Liver (tissue), 9 donors: ENCODE results near the gene CD164L2. TPM values are rescaled to one million over a fixed set of nuclear protein-coding genes. Genes with fewer than 3 reads are reported as not detected.

Experiments used
- DNase-seq: peaks from one replicate; pipeline ENCODE4 v3.0.0-alpha.2; 2017; ENCODE audit warnings: low spot score
- H3K27ac ChIP-seq, 2 donors: one replicate each; pipeline ENCODE4 v1.7.0; 2013; ENCODE audit warnings: inconsistent platforms in 2 of 2, low read length in 2 of 2, control low read depth in 1 of 2, low read depth in 1 of 2, mild to moderate bottlenecking in 1 of 2
- H3K27me3 ChIP-seq, 4 donors: one replicate each; pipeline versions ENCODE4 v1.6.1 to v1.7.0; 2013; ENCODE audit warnings: low read length in 3 of 4, inconsistent platforms in 1 of 4, mild to moderate bottlenecking in 1 of 4, moderate library complexity in 1 of 4; ENCODE audit not compliant: control insufficient read depth in 4 of 4, insufficient read depth in 4 of 4
- H3K36me3 ChIP-seq, 4 donors: one replicate each; pipeline versions ENCODE4 v1.6.1 to v1.7.0; 2013; ENCODE audit warnings: low read length in 3 of 4, mild to moderate bottlenecking in 3 of 4, low read depth in 1 of 4, moderate library complexity in 1 of 4; ENCODE audit not compliant: control insufficient read depth in 4 of 4, insufficient read depth in 3 of 4
- H3K4me1 ChIP-seq, 4 donors: one replicate each; pipeline versions ENCODE4 v1.6.1 to v1.7.0; 2013; ENCODE audit warnings: low read length in 3 of 4, mild to moderate bottlenecking in 3 of 4, moderate library complexity in 1 of 4; ENCODE audit not compliant: control insufficient read depth in 4 of 4, insufficient read depth in 4 of 4
- H3K4me3 ChIP-seq, 3 donors: one replicate each; pipeline versions ENCODE4 v1.6.1 to v1.7.0; 2013; ENCODE audit warnings: low read length in 3 of 3, control low read depth in 1 of 3, low read depth in 1 of 3, mild to moderate bottlenecking in 1 of 3
- H3K9ac ChIP-seq, 2 donors: one replicate each; pipeline ENCODE4 v1.7.0; 2013; ENCODE audit warnings: low read length in 2 of 2, mild to moderate bottlenecking in 2 of 2, moderate library complexity in 2 of 2, control low read depth in 1 of 2, low read depth in 1 of 2
- H3K9me3 ChIP-seq, 4 donors: one replicate each; pipeline versions ENCODE4 v1.6.1 to v1.7.0; 2013; ENCODE audit warnings: low read length in 3 of 4; ENCODE audit not compliant: control insufficient read depth in 4 of 4
- EGR1 ChIP-seq, 2 donors: IDR thresholded peaks; 2 replicates each; pipeline ENCODE4 v1.6.1; 2016 to 2018; ENCODE audit warnings: antibody characterized with exemption in 2 of 2, low read depth in 2 of 2
- FOXA1 ChIP-seq: IDR thresholded peaks from 2 replicates; pipeline ENCODE4 v1.6.1; 2016; ENCODE audit warnings: antibody characterized with exemption
- FOXA2 ChIP-seq: IDR thresholded peaks from 2 replicates; pipeline ENCODE4 v1.6.1; 2016; ENCODE audit warnings: antibody characterized with exemption
- GABPA ChIP-seq, 2 donors: IDR thresholded peaks in 1 of 2; conservative IDR thresholded peaks in 1 of 2; 2 replicates each; pipeline ENCODE4 v1.6.1; 2016; ENCODE audit warnings: antibody characterized with exemption in 2 of 2, mild to moderate bottlenecking in 1 of 2, moderate library complexity in 1 of 2
- HNF4A ChIP-seq, 2 donors: conservative IDR thresholded peaks; 2 replicates each; pipeline ENCODE4 v1.6.1; 2016; ENCODE audit warnings: antibody characterized with exemption in 2 of 2, mild to moderate bottlenecking in 2 of 2
- HNF4G ChIP-seq: IDR thresholded peaks from 2 replicates; pipeline ENCODE4 v1.6.1; 2016; ENCODE audit warnings: antibody characterized with exemption
- JUND ChIP-seq, 2 donors: IDR thresholded peaks; 2 replicates each; pipeline ENCODE4 v1.6.1; 2016; ENCODE audit warnings: antibody characterized with exemption in 2 of 2
- RAD21 ChIP-seq, 2 donors: IDR thresholded peaks; 2 replicates each; pipeline ENCODE4 v1.6.1; 2016; ENCODE audit warnings: antibody characterized with exemption in 2 of 2, mild to moderate bottlenecking in 2 of 2
- RXRA ChIP-seq, 2 donors: IDR thresholded peaks; 2 replicates each; pipeline ENCODE4 v1.6.1; 2017 to 2018; ENCODE audit warnings: antibody characterized with exemption in 2 of 2, mild to moderate bottlenecking in 1 of 2
- SP1 ChIP-seq: IDR thresholded peaks from 2 replicates; pipeline ENCODE4 v1.6.1; 2018; ENCODE audit warnings: antibody characterized with exemption, mild to moderate bottlenecking
- TAF1 ChIP-seq: conservative IDR thresholded peaks from 2 replicates; pipeline ENCODE4 v1.6.1; 2016; ENCODE audit warnings: antibody characterized with exemption, mild to moderate bottlenecking
- YY1 ChIP-seq: IDR thresholded peaks from 2 replicates; pipeline ENCODE4 v1.6.1; 2016; ENCODE audit warnings: antibody characterized with exemption, mild to moderate bottlenecking
- ZBTB33 ChIP-seq: IDR thresholded peaks from 2 replicates; pipeline ENCODE4 v1.6.1; 2016; ENCODE audit warnings: antibody characterized with exemption
- WGBS: extraction: QIAGEN DNeasy Blood & Tissue Kit; methylation state at CpG from one replicate; pipeline ENCODE4 v1.1.7; 2013; 5-methylcytosine and 5-hydroxymethylcytosine counted together
- polyA plus RNA-seq, 2 donors: library from polyadenylated mRNA; stranded (reverse) in 1 of 2; unstranded in 1 of 2; fragments of 200-250 nt in 1 of 2; fragments of >200 nt in 1 of 2; fragmentation: Nextera tagmentation in 1 of 2; extraction: Ambion mirVana in 1 of 2; gene quantifications; one replicate each; pipeline versions ENCODE4 v1.2.1 to v1.2.3, GENCODE V29; 2013 to 2015
- total RNA-seq, 2 donors: library from RNA; depleted of rRNA; stranded (reverse); fragments of >200 nt; gene quantifications; one replicate each; pipeline ENCODE4 v1.2.3, GENCODE V29; 2014
- TF ChIP-seq, protein P1 (sequence below): fragments of 150-350 bp; IDR thresholded peaks from 2 replicates; pipeline ENCODE4 v1.5.1; 2017; ENCODE audit warnings: improper control_type of control experiment, low read depth, low read length; ENCODE audit not compliant: missing input control
- TF ChIP-seq, protein P2 (sequence below): IDR thresholded peaks from 2 replicates; pipeline ENCODE4 v1.6.1; 2016; ENCODE audit warnings: antibody characterized with exemption
- TF ChIP-seq, protein P3 (sequence below): IDR thresholded peaks from 2 replicates; pipeline ENCODE4 v1.6.1; 2016; ENCODE audit warnings: antibody characterized with exemption, mild to moderate bottlenecking
- donor health status: healthy.
- donor health status: healthy.
- donor health status: healthy.
- donor health status: healthy.
- donor health status: healthy.

Gene CD164L2
- total and polyA plus RNA-seq, 4 donors, result not detected

DNA sequence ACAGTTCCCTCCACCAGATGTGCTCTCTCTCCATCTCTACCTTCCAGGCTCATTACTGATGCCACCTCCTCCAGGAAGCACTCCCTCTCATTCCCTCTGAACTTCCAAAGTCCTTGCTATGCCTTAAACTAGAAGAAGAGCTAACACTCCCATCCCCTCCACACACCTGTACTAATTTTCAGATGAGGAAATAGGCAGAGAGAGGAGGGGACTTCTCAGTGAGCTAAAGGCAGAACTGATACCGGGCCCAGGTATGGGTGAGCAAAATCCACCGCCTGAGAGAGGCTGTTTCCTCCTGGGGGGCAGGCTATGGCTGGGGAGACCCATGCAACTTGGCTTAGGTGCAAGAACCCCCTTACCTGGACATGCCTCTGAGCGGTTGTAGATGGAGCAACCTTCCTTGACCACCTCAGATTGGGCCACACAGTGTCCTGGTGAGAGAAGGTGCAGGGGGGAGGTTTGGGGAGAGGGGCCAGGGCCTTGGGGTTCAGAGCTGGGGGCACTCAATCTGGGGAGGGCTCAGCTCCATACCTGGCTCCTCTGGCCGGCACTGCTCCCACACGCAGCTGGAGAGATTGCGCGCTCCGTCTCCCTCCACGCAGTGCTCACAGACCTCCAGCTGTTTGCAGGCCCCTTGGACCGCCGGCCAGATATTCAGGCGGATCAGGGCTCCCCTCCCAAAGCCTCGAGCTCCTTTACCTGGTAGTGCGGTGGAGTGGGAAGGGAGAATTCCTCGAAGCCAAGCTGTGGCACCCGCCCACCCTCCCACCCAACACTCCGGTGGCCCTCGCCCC lies 967 bp downstream of the CD164L2 start:
- 77% methylated on average over 18 of the region's 18 CpGs for WGBS
- H3K36me3 ChIP-seq, result no peaks in the 10 kb centered on the region
- TF ChIP-seq SP1 (no peak), TAF1 (no peak), RAD21 (IDR thresholded peaks at IDR 0.05) (no peak)
- TF ChIP-seq, protein P1, sequence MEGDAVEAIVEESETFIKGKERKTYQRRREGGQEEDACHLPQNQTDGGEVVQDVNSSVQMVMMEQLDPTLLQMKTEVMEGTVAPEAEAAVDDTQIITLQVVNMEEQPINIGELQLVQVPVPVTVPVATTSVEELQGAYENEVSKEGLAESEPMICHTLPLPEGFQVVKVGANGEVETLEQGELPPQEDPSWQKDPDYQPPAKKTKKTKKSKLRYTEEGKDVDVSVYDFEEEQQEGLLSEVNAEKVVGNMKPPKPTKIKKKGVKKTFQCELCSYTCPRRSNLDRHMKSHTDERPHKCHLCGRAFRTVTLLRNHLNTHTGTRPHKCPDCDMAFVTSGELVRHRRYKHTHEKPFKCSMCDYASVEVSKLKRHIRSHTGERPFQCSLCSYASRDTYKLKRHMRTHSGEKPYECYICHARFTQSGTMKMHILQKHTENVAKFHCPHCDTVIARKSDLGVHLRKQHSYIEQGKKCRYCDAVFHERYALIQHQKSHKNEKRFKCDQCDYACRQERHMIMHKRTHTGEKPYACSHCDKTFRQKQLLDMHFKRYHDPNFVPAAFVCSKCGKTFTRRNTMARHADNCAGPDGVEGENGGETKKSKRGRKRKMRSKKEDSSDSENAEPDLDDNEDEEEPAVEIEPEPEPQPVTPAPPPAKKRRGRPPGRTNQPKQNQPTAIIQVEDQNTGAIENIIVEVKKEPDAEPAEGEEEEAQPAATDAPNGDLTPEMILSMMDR, result no peak
- no peaks in the 10 kb centered on the region for H3K9me3 ChIP-seq
- no peak for DNase-seq
- no peak overlapping the region for H3K9ac ChIP-seq
- no peaks in the 10 kb centered on the region for H3K4me1 ChIP-seq
- no peaks in the 10 kb centered on the region for H3K27me3 ChIP-seq
- H3K27ac ChIP-seq, result no peak overlapping the region
- H3K4me3 ChIP-seq, result no peak overlapping the region

DNA sequence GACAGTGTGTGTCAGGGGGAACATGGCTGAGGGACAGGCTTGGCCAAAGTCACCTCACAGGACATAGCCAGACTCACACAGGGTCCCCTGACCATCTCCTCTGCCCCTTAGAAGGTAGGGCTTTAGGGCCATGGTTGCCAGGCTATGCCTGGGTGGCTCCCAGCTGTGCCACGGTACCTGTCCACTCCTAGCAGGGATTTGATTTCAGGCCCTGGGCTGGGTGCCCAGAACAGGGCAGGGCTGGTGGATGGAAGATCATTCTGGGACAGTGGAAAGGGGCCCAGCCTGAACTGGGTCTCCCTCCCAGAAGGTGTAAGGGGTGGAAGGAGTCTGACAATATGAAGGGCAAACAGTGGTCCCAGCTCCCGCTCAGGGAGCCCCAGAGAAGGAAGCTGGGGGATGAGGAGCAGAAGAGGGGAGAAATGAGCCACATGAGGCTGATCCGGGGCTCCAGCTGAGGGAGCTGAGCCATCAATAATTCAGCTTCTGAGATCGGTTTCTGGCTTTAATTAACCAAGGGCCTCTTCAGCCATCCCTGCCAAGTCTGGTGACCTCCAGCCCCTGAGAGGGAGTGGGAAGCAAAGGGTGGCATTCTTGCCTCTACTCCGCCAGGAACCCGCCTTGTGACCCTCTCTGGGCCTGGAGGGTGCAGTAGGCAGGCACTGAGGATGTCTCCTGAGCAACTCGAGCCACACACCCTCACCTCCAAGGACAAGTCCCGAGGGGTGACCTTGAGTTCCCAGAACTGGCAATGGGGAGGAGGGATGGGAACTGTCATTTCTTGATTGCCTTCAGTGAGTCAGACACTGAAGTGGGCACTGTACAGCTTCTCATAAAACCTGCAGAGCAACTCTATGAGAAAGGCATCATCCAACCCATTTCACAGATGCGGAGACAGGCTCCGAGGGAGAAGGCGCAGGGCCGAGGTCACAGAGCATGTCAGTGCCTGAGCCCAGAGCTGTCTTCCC lies 2.1 kb downstream of the CD164L2 start:
- Histone ChIP-seq H3K27me3 (no peaks in the 10 kb centered on the region), H3K27ac (no peak overlapping the region)

GRCh38 chr1:27380224-27380623 lies 2.9 kb downstream of the CD164L2 start:
- 91% methylated on average over 4 of the region's 4 CpGs for WGBS

More for the DNA sequence above, 2.1 kb downstream of the CD164L2 start:
- Histone ChIP-seq H3K9me3 (no peaks in the 10 kb centered on the region), H3K4me3 (no peak overlapping the region), H3K4me1 (no peaks in the 10 kb centered on the region), H3K9ac (no peak overlapping the region), H3K36me3 (no peaks in the 10 kb centered on the region)
- no peak for DNase-seq
- TF ChIP-seq HNF4A (conservative IDR thresholded peaks at IDR 0.05) (no peak), YY1 (no peak), SP1 (no peak), HNF4G (no peak), RAD21 (IDR thresholded peaks at IDR 0.05) (no peak), EGR1 (IDR thresholded peaks at IDR 0.05; ENCODE audit: low read depth in 2 of 2) (no peak), RXRA (IDR thresholded peaks at IDR 0.05) (no peak), JUND (IDR thresholded peaks at IDR 0.05) (no peak), FOXA2 (no peak)
- TF ChIP-seq, protein P2, sequence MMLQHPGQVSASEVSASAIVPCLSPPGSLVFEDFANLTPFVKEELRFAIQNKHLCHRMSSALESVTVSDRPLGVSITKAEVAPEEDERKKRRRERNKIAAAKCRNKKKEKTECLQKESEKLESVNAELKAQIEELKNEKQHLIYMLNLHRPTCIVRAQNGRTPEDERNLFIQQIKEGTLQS, result no peak
- 82% methylated on average over 12 of the region's 12 CpGs for WGBS

More at GRCh38 chr1:27380224-27380623, 2.9 kb downstream of the CD164L2 start:
- TF ChIP-seq SP1, result no peak
- TF ChIP-seq HNF4G, result no peak
- TF ChIP-seq FOXA1, result no peak
- no peak for TF ChIP-seq JUND (IDR thresholded peaks at IDR 0.05)
- TF ChIP-seq HNF4A (conservative IDR thresholded peaks at IDR 0.05), result no peak
- TF ChIP-seq GABPA (IDR thresholded peaks at IDR 0.05 in 1 of 2, conservative IDR thresholded peaks at IDR 0.05 in 1 of 2), result no peak
- TF ChIP-seq FOXA2, result no peak
- no peak for TF ChIP-seq RXRA (IDR thresholded peaks at IDR 0.05)
- TF ChIP-seq, protein P2, result no peak
- TF ChIP-seq, protein P3, sequence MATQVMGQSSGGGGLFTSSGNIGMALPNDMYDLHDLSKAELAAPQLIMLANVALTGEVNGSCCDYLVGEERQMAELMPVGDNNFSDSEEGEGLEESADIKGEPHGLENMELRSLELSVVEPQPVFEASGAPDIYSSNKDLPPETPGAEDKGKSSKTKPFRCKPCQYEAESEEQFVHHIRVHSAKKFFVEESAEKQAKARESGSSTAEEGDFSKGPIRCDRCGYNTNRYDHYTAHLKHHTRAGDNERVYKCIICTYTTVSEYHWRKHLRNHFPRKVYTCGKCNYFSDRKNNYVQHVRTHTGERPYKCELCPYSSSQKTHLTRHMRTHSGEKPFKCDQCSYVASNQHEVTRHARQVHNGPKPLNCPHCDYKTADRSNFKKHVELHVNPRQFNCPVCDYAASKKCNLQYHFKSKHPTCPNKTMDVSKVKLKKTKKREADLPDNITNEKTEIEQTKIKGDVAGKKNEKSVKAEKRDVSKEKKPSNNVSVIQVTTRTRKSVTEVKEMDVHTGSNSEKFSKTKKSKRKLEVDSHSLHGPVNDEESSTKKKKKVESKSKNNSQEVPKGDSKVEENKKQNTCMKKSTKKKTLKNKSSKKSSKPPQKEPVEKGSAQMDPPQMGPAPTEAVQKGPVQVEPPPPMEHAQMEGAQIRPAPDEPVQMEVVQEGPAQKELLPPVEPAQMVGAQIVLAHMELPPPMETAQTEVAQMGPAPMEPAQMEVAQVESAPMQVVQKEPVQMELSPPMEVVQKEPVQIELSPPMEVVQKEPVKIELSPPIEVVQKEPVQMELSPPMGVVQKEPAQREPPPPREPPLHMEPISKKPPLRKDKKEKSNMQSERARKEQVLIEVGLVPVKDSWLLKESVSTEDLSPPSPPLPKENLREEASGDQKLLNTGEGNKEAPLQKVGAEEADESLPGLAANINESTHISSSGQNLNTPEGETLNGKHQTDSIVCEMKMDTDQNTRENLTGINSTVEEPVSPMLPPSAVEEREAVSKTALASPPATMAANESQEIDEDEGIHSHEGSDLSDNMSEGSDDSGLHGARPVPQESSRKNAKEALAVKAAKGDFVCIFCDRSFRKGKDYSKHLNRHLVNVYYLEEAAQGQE, result no peak
- TF ChIP-seq EGR1 (IDR thresholded peaks at IDR 0.05; ENCODE audit: low read depth in 2 of 2), result no peak
- no peak for TF ChIP-seq RAD21 (IDR thresholded peaks at IDR 0.05)
- TF ChIP-seq TAF1, result no peak
- no peak for TF ChIP-seq ZBTB33
- no peaks in the 10 kb centered on the region for H3K9me3 ChIP-seq
- H3K36me3 ChIP-seq, result no peaks in the 10 kb centered on the region
- H3K9ac ChIP-seq, result no peak overlapping the region
- no peak for DNase-seq
- no peak overlapping the region for H3K4me3 ChIP-seq
- no peaks in the 10 kb centered on the region for H3K4me1 ChIP-seq
- H3K27me3 ChIP-seq, result no peaks in the 10 kb centered on the region
- H3K27ac ChIP-seq, result no peak overlapping the region
